ENCODE measurements around the gene HSPB1.

GRCh38 chr7:76352193-76352592 is 49.7 kb downstream of the HSPB1 start:
- TF ChIP-seq, protein P1, sequence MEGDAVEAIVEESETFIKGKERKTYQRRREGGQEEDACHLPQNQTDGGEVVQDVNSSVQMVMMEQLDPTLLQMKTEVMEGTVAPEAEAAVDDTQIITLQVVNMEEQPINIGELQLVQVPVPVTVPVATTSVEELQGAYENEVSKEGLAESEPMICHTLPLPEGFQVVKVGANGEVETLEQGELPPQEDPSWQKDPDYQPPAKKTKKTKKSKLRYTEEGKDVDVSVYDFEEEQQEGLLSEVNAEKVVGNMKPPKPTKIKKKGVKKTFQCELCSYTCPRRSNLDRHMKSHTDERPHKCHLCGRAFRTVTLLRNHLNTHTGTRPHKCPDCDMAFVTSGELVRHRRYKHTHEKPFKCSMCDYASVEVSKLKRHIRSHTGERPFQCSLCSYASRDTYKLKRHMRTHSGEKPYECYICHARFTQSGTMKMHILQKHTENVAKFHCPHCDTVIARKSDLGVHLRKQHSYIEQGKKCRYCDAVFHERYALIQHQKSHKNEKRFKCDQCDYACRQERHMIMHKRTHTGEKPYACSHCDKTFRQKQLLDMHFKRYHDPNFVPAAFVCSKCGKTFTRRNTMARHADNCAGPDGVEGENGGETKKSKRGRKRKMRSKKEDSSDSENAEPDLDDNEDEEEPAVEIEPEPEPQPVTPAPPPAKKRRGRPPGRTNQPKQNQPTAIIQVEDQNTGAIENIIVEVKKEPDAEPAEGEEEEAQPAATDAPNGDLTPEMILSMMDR (IDR thresholded peaks at IDR 0.05): no peak
- no peak for TF ChIP-seq POLR2A (IDR thresholded peaks at IDR 0.05)
